Fibroblast of mammary gland (primary cell): Measurements from ENCODE around the gene NEU4.

Experiments used
- DNase-seq: peaks from one replicate; pipeline ENCODE4 v3.0.0-alpha.2; 2010; ENCODE audit warnings: low read depth
- H3K4me3 ChIP-seq: 2 replicates; pipeline ENCODE4 v1.5.1; 2011; ENCODE audit warnings: low read depth, mild to moderate bottlenecking, low read length, moderate library complexity; ENCODE audit not compliant: control insufficient read depth
- TF ChIP-seq, protein P1 (sequence below): conservative IDR thresholded peaks from 2 replicates; pipeline ENCODE4 v1.5.1; 2011; ENCODE audit warnings: low read depth, low read length, inconsistent platforms; ENCODE audit not compliant: control insufficient read depth, insufficient read depth

The NEU4 gene

DNA sequence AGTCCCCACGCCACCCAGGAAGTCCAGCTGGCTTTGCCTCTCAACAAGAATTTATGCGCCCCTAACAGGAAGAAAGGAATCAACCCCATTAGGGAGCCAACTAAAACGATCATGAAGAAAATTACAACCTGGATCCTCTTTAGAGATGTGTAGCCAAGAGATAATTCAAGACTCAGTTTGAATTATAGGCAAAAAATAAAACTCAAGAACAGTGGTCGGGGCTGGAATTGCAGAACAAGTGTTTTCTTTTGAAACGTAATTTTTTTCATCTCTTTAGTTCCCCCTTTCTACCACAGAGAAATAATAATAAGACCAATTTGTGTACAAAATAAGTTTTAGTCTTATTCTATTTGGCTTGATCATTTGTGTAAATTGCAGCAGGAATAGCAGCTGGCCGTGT lies 27.3 kb downstream of the NEU4 start:
- TF ChIP-seq, protein P1, sequence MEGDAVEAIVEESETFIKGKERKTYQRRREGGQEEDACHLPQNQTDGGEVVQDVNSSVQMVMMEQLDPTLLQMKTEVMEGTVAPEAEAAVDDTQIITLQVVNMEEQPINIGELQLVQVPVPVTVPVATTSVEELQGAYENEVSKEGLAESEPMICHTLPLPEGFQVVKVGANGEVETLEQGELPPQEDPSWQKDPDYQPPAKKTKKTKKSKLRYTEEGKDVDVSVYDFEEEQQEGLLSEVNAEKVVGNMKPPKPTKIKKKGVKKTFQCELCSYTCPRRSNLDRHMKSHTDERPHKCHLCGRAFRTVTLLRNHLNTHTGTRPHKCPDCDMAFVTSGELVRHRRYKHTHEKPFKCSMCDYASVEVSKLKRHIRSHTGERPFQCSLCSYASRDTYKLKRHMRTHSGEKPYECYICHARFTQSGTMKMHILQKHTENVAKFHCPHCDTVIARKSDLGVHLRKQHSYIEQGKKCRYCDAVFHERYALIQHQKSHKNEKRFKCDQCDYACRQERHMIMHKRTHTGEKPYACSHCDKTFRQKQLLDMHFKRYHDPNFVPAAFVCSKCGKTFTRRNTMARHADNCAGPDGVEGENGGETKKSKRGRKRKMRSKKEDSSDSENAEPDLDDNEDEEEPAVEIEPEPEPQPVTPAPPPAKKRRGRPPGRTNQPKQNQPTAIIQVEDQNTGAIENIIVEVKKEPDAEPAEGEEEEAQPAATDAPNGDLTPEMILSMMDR = peak; percentile 5
- no peak overlapping the region for H3K4me3 ChIP-seq
- no peak for DNase-seq

- no peak for DNase-seq
- no peak overlapping the region for H3K4me3 ChIP-seq
- TF ChIP-seq, protein P1 = no peak
These were observed 28.4 kb downstream of the NEU4 start for GRCh38 chr2:241837197-241837965.

DNA sequence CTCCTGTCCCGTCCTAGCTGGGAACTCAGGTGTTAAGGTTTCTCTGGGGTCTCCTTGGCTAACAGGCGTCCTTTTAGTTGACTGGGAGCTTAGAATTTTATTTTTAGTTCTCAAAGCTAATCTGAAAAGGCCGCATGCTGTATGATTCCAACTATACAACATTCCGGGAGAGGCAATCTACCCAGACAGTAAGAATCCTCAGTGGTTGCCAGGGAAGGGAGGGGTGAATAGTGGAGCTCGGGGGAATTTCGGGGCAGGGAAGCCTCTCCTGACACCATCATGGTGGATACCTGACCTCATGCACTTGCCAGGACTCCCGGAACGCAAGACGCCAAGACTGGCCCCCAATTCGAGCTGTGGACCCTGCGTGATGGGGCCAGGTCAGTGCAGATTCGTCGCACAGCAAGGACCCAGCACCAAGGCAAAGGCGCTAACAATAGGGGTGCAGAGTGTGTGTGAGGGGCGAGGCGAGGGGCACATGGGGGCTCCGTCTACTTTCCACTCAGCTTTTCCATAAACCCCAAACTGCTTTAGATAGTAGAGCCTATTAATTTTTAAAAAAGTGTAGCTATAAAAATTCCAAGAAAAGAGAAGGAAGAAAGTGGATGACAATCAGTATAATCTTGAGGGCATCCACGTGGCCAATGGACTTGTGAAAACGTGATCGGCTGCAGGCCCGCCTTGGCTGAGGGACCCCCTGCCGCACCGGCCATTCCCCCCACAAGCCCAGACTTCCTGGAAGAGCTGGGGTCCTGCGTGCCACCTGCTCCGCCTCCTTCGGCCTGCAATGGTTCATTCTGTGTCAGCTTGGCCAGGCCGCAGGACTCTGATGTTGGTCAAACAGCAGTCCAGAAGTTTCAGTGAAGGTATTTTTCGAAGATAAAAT lies 32.4 kb downstream of the NEU4 start:
- no peak overlapping the region for H3K4me3 ChIP-seq
- no peak for DNase-seq
- TF ChIP-seq, protein P1 = no peak

GRCh38 chr2:241842067-241842415 lies 33.0 kb downstream of the NEU4 start:
- no peak overlapping the region for H3K4me3 ChIP-seq
- TF ChIP-seq, protein P1 = no peak
- DNase-seq = no peak

DNA sequence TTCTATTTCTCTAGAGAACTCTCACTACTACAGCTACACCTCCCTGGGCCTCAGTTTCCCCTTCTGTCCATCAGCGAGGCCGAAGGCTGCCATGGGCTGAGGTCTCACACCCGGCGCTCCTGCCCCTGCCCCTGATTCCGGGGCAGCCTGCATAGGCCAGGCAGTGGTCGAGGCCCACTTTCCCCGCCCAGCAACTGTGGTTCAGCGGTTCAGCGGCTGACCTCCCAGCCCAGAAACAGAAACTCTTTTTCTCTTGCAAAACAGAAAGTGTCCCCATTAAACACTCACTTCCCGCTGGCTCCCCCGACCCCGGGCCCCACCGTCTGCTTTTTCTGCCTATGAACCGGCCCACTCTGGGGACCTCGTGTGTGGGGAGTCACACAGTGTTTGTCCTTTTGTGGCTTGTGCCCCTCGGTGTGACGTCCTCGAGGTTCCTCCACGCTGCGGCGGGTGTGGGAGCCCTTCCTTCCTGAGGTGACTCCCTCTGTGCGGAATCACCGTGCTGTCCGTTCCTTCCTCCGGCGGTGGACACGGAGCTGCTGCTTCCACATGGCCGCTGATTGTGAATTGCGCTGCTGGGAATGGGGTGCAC lies 33.7 kb downstream of the NEU4 start:
- TF ChIP-seq, protein P1 = no peak
- DNase-seq = no peak
- no peak overlapping the region for H3K4me3 ChIP-seq

DNA sequence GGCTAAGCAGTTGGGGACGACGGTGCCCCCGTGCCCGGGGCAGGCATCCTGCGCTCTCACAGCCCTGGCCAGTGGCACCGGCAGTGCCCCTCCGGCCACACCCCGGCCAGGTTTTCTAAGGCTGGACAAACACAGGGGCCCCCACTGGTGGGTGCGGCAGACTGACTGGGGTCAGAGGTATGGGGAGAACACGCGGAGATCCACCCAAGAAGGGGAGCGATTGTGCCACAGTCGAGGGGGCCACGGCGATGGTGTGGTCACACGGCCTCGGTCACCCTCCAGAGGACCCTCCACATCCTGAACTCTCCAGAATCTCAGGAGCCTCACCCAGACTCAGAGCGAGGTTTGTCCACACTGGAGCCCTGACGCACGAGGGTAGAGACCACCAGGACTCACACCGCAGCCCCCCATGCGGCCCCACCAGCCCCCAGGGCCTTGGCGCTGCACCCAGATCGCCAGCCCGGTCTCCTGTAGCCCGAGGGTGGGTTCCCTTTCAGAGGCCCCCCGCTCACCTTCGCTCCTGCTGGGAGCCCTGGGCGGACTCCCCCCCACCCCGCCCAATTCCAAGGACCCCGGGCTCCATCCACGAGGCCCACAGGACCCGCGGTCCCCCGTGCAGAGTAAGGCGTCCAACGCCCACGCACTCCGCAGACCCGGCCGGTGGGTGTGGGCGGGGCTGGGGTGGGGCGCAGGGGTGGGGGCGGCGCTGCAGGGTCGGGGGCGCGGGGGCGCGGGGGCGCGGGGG lies 34.5 kb downstream of the NEU4 start:
- no peak overlapping the region for H3K4me3 ChIP-seq

More for the DNA sequence above, 34.5 kb downstream of the NEU4 start:
- TF ChIP-seq, protein P1 = no peak
- no peak for DNase-seq
